HEK293 (cell line): ENCODE data around the gene NBPF8.
"Not testable (repeated sequence)": the region's sequence is repeated elsewhere in the genome, so short reads cannot be mapped to it uniquely, and the experiment has no call there.

Source experiments
- CTCF ChIA-PET: fragments of 350-600 bp; formaldehyde crosslinking; extraction: SDS; loops from one replicate; lab custom pipeline; 2021; ENCODE audit warnings: antibody characterized with exemption; lab: Yijun Ruan, JAX
- POLR2A ChIA-PET: fragments of 300-600 bp; formaldehyde crosslinking; extraction: SDS; loops from one replicate; lab custom pipeline; 2020; ENCODE audit warnings: antibody characterized with exemption, inconsistent platforms; lab: Yijun Ruan, JAX
- H3K27ac ChIP-seq: fragments of 200-500 bp; sonication (Bioruptor generic); 2 replicates; pipeline ENCODE4 v1.5.1; 2014; ENCODE audit warnings: low read depth, low read length, control low read depth, inconsistent platforms; ENCODE audit errors: extremely low read depth
- H3K36me3 ChIP-seq, 2 experiments: fragments of 200-500 bp in 1 of 2; sonication (Bioruptor generic) in 1 of 2; 1 replicate in 1 of 2; 2 replicates in 1 of 2; pipeline ENCODE4 v1.5.1; 2014 to 2017; ENCODE audit warnings: inconsistent platforms in 2 of 2, low read length in 2 of 2; ENCODE audit not compliant: control insufficient read depth in 2 of 2, insufficient read depth in 1 of 2
- H3K4me1 ChIP-seq: fragments of 200-500 bp; sonication (Bioruptor generic); 2 replicates; pipeline ENCODE4 v1.5.1; 2014; ENCODE audit warnings: mild to moderate bottlenecking, low read length, inconsistent platforms; ENCODE audit not compliant: control insufficient read depth, insufficient read depth
- H3K4me3 ChIP-seq: 2 replicates; pipeline ENCODE4 v1.5.1; 2011; ENCODE audit warnings: low read depth, mild to moderate bottlenecking, control low read depth, low read length, moderate library complexity
- H3K9me3 ChIP-seq: fragments of 200-500 bp; sonication (Bioruptor generic); 2 replicates; pipeline ENCODE4 v1.5.1; 2014; ENCODE audit warnings: low read depth, low read length, inconsistent platforms; ENCODE audit not compliant: control insufficient read depth, insufficient read depth
- EGR2 ChIP-seq: fragments of 450-650 bp; formaldehyde crosslinking; IDR thresholded peaks from 2 replicates; pipeline ENCODE4 v1.5.1; 2016; ENCODE audit warnings: low read depth, missing biosample characterization, missing genetic modification characterization
- SCRT2 ChIP-seq: fragments of 450-650 bp; formaldehyde crosslinking; IDR thresholded peaks from 2 replicates; pipeline ENCODE4 v1.5.1; 2016; ENCODE audit warnings: missing biosample characterization, missing genetic modification characterization
- ZEB2 ChIP-seq: fragments of 450-650 bp; formaldehyde crosslinking; IDR thresholded peaks from 2 replicates; pipeline ENCODE4 v1.5.1; 2016; ENCODE audit warnings: missing biosample characterization, missing genetic modification characterization
- ZFHX2 ChIP-seq: fragments of 450-650 bp; formaldehyde crosslinking; conservative IDR thresholded peaks from 2 replicates; pipeline ENCODE4 v1.5.1; 2016; ENCODE audit warnings: missing biosample characterization, missing genetic modification characterization
- ZFP37 ChIP-seq: fragments of 450-650 bp; formaldehyde crosslinking; IDR thresholded peaks from 2 replicates; pipeline ENCODE4 v1.5.1; 2016; ENCODE audit warnings: missing biosample characterization, missing genetic modification characterization
- ZNF549 ChIP-seq: fragments of 450-650 bp; IDR thresholded peaks from 2 replicates; pipeline ENCODE4 v1.5.1; 2018; ENCODE audit warnings: missing biosample characterization, missing genetic modification characterization, mild to moderate bottlenecking, inconsistent platforms, moderate library complexity
- TF ChIP-seq, protein P1 (sequence below): fragments of 450-650 bp; formaldehyde crosslinking; optimal IDR thresholded peaks from 2 replicates; pipeline ENCODE3; 2016; ENCODE audit warnings: missing biosample characterization, mild to moderate bottlenecking, missing genetic modification characterization
- TF ChIP-seq, protein P2 (sequence below): fragments of 450-650 bp; formaldehyde crosslinking; IDR thresholded peaks from 2 replicates; pipeline ENCODE4 v1.5.1; 2017; ENCODE audit warnings: missing biosample characterization, missing genetic modification characterization

NBPF8 gene, protein sequence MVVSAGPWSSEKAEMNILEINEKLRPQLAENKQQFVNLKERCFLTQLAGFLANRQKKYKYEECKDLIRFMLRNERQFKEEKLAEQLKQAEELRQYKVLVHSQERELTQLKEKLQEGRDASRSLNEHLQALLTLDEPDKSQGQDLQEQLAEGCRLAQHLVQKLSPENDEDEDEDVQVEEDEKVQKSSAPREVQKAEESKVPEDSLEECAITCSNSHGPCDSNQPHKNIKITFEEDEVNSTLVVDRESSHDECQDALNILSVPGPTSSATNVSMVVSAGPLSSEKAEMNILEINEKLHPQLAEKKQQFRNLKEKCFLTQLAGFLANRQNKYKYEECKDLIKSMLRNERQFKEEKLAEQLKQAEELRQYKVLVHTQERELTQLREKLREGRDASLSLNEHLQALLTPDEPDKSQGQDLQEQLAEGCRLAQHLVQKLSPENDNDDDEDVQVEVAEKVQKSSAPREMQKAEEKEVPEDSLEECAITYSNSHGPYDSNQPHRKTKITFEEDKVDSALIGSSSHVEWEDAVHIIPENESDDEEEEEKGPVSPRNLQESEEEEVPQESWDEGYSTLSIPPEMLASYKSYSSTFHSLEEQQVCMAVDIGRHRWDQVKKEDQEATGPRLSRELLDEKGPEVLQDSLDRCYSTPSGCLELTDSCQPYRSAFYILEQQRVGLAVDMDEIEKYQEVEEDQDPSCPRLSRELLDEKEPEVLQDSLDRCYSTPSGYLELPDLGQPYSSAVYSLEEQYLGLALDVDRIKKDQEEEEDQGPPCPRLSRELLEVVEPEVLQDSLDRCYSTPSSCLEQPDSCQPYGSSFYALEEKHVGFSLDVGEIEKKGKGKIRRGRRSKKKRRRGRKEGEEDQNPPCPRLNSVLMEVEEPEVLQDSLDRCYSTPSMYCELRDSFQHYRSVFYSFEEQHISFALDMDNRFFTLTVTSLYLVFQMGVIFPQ

DNA sequence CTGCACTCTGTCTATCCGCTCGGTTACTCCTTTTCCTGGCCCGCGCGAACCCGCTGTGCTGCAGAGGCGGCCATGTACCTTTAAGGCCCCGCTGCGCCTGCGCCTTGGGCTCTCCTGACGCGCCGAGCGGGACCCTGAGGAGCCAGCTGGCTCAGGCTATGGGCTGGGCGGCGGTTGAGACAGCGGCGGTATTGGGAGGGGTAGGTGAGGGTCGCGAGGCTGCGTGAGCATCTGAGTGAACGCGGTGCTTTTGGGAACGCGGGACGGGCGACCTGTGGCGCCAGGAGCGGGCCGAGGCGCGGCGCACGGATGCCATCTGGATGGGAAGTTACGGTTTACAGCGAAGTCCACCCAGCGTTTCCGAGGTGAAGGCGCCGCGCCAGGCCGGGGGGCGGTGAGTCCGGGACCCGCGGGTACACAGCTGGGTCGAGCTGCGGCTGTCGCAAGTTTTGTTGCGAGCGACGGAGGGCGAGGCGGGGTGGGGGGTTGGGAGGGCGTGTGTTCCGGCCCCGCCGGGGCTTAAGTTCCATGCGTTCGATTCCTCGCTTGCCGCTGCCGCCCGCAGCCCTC lies at the start of gene NBPF8:
Gene NBPF8 (plus strand): TSS at position 125 of the 570 bp plus-strand sequence. CDS start 21,488 bp downstream, outside the sequence.
- H3K4me3 ChIP-seq = peak within 1 kb of the TSS; percentile 52
- TF ChIP-seq, protein P1, sequence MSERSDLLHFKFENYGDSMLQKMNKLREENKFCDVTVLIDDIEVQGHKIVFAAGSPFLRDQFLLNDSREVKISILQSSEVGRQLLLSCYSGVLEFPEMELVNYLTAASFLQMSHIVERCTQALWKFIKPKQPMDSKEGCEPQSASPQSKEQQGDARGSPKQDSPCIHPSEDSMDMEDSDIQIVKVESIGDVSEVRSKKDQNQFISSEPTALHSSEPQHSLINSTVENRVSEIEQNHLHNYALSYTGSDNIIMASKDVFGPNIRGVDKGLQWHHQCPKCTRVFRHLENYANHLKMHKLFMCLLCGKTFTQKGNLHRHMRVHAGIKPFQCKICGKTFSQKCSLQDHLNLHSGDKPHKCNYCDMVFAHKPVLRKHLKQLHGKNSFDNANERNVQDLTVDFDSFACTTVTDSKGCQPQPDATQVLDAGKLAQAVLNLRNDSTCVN (tag by site-specific recombination) = peak; percentile 88
- TF ChIP-seq, protein P2, sequence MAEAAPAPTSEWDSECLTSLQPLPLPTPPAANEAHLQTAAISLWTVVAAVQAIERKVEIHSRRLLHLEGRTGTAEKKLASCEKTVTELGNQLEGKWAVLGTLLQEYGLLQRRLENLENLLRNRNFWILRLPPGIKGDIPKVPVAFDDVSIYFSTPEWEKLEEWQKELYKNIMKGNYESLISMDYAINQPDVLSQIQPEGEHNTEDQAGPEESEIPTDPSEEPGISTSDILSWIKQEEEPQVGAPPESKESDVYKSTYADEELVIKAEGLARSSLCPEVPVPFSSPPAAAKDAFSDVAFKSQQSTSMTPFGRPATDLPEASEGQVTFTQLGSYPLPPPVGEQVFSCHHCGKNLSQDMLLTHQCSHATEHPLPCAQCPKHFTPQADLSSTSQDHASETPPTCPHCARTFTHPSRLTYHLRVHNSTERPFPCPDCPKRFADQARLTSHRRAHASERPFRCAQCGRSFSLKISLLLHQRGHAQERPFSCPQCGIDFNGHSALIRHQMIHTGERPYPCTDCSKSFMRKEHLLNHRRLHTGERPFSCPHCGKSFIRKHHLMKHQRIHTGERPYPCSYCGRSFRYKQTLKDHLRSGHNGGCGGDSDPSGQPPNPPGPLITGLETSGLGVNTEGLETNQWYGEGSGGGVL (tag by site-specific recombination) = 0 out of 2 replicates have a peak, but pooled peaks have one; percentile 5
- TF ChIP-seq SCRT2 (tag by site-specific recombination) = 0 out of 2 replicates have a peak, but pooled peaks have one; percentile 15
- TF ChIP-seq ZNF549 = 0 out of 2 replicates have a peak, but pooled peaks have one; percentile 23
- TF ChIP-seq ZEB2 (tag by site-specific recombination) = 0 out of 2 replicates have a peak, but pooled peaks have one; percentile 8
- TF ChIP-seq ZFP37 = 0 out of 2 replicates have a peak, but pooled peaks have one; percentile 4
- TF ChIP-seq, all 188 proteins: peak for 6; not testable (repeated sequence) for 182
- H3K4me1 ChIP-seq, H3K36me3 ChIP-seq, CTCF ChIA-PET, POLR2A ChIA-PET, H3K9me3 ChIP-seq: not testable (repeated sequence)
- H3K27ac ChIP-seq = peak within 1 kb of the TSS; percentile 46; the same call in 1 of the 2 replicates

DNA sequence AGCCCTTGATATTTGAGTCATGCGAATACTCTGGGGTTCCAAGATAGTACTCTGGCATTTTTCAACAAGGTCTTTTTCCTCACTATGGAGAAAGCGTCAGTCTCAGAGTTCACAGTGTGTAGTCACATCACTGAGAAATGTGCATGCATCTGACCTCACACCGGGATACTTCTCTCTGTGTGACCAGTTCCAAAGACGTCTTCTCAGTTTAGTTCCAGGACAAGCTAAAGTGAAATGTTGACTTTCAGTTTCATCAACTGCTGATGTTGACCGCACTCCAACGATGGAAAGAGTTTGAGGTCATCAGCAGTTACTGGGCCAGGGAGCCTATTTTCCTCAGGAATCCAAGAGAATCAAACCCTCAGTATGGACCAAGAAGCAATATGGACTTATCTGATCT lies 47.1 kb upstream of the NBPF8 start:
- H3K9me3 ChIP-seq, POLR2A ChIA-PET, H3K27ac ChIP-seq, H3K36me3 ChIP-seq, H3K4me1 ChIP-seq, CTCF ChIA-PET, H3K4me3 ChIP-seq: not testable (repeated sequence)

DNA sequence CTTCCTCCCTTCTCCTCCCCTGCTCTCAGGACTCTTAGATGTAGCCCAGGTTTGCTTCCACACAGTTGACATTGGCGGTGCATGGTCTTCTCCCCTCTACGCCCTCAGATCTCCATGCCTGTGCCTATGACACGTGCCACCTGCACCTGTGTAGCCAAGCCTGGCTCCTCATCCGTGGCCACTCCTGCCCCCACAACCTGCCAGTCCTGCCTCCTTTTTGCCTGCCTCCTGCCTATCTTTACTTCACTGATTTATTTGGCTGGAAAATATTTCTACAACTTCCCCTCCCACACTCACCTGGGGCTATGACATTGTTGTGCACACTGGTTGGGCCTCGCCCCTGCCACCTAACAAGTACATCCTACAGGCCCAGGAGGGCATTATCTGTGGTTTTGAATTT lies 28.2 kb upstream of the NBPF8 start:
- TF ChIP-seq EGR2 (peak; percentile 50), ZFHX2 (peak; percentile 20; the same call in 1 of the 2 replicates)
- TF ChIP-seq, all 188 proteins: peak for 2; not testable (repeated sequence) for 186
- H3K27ac ChIP-seq, H3K4me1 ChIP-seq, POLR2A ChIA-PET, H3K4me3 ChIP-seq, H3K9me3 ChIP-seq, H3K36me3 ChIP-seq: not testable (repeated sequence)
- CTCF ChIA-PET = interaction anchor here (0.6 kb wide), 1 partner anchor 610 kb away, joined by 3 read pairs; no protein-coding TSS in a partner anchor

DNA sequence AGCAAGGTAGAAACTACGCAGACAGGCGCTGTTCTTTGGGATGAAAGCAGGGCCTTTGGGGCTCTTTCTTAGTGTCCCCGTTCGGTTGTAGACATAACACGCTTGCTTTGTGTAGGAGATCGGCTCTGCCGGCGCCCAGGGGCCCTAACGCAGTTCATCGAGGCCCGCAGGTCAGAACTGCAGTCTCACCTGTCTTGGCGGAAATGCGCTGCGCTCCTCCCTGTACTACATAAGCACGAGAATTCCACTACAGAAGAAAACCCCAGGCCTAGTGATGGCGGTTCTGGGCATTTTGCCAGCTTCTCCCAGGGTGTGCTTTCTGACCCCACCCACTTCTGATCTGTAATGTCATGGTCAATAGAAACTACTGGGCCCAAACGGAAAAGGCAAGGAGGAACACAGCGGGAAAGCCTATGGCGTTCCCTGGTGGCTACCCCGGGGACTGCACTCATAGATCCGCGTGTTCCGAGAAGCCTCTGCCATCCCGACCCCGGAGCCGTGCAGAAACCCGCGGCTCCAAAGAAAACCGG lies 26.2 kb upstream of the NBPF8 start:
- H3K4me1 ChIP-seq, H3K36me3 ChIP-seq, POLR2A ChIA-PET, CTCF ChIA-PET, H3K9me3 ChIP-seq, H3K27ac ChIP-seq, H3K4me3 ChIP-seq: not testable (repeated sequence)

DNA sequence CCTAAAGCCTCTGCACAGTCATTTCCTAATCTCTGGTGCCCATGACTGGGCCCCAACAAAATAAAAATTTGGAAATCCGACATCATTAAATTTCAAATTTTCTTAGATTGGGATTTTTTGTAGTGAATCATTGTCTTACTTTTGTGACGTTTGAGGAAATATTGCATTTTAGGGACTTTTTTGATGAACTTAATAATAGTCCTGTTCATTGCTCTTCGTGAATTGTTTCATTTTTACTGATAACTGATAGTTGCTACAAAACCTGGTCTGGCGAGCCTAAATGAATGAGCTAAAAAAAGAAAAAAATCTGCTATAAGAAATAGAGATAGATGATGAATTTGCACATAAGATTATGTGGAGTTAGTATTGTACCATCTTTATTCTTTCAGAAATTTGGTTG lies 23.5 kb upstream of the NBPF8 start:
- H3K4me3 ChIP-seq, H3K36me3 ChIP-seq, H3K27ac ChIP-seq, H3K4me1 ChIP-seq, CTCF ChIA-PET, POLR2A ChIA-PET, H3K9me3 ChIP-seq: not testable (repeated sequence)
